Limb (tissue), 2 donors: ENCODE measurements around the gene CRYBA1.
"Not testable (repeated sequence)": the region's sequence is repeated elsewhere in the genome, so short reads cannot be mapped to it uniquely, and the experiment has no call there.

ENCODE experiments used
- DNase-seq, 2 donors: peaks; one replicate each; pipeline ENCODE4 v3.0.0-alpha.2; 2016; ENCODE audit errors: extremely low spot score in 2 of 2

Gene CRYBA1

DNA sequence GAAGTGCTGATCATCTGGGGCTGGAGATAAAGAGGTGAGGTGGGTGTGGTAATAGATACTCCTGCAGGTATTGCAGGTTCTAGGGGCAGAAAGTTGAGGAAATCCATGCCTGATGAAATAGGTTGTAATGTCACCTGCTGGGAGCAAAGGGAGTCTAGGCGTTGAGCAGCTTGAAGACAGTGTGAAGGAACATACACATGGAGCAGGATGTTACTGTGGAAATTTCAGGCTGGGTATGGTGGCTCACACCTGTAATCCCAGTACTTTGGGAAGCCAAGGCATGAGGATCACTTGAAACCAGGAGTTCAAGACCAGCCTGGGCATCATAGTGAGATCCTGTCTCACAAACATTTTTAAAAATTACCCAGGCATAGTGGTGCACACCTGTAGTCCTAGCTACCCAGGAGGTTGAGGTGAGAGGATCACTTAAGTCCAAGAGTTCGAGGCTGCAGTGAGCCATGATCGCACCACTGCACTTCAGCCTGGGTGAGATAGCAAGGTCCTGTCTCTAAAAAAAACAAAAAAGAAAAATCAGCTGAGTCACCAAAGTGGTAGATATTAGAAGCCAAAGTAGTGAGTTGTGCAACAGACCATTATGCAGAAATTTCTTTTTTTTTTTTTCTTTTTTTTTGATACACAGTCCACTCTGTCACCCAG is 9.1 kb upstream of the CRYBA1 start:
- no peak for DNase-seq

- DNase-seq = no peak
Measured at GRCh38 chr17:29238133-29238850, 8.4 kb upstream of the CRYBA1 start.

DNA sequence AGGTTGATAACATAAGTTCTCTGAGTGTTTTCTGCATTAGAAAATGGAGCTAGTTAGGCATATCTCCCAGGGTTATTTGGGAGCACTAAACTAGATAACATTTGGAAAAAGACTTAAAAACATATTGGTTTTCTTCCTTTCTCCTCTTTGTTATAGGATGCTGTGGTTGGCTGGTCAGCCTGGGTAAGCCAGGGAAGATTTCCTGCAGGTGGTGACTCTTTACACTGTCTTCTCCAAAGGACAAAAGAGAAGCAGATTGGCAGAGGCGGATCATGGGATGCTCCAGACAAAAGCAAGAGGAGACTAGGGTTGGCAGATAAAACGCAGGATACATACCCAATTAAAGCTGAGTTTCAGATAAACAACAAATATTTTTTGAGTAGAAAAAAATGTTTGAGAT is 6.2 kb upstream of the CRYBA1 start:
- DNase-seq = no peak

- no peak for DNase-seq
Measured at GRCh38 chr17:29240968-29241963, 5.4 kb upstream of the CRYBA1 start.

- DNase-seq = no peak
Measured at GRCh38 chr17:29242051-29242450, 4.6 kb upstream of the CRYBA1 start.

DNA sequence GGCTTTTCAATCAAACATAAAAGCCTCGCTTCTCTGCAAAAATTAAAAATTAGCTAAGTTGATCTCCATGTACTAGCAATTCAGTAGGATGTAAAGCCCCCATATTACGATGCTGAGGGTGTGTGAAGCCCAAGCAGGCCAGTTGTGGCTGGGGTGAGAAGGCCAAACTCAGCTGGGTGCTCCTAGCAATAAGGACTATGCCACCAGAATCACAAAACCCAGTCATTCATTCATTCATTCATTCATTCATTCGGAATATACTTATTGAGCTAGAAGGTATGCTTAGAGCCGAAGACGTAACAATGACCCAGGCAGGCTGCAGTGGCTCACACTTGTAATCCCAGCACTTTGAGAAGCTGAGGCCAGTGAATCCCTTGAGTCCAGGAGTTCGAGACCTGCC is 3.9 kb upstream of the CRYBA1 start:
- no peak for DNase-seq

DNA sequence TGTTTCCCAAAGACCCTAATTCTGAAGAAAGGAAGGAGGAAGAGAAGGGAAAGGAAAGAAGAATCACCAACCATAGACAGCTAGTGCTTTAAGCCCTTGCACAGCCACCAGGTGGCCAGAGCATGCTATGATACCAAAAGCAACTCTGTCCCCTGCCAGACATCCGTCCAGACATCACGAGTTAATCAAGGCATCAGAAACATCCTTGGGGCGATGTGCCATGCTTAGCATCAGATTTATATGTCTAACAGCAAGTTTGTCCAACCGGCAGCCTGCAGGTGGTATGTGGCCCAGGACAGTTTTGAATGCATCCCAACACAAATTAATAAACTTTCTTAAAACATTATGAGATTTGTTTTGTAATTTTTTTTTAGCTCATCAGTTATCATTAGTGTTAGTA is 2.9 kb upstream of the CRYBA1 start:
- no peak for DNase-seq

DNA sequence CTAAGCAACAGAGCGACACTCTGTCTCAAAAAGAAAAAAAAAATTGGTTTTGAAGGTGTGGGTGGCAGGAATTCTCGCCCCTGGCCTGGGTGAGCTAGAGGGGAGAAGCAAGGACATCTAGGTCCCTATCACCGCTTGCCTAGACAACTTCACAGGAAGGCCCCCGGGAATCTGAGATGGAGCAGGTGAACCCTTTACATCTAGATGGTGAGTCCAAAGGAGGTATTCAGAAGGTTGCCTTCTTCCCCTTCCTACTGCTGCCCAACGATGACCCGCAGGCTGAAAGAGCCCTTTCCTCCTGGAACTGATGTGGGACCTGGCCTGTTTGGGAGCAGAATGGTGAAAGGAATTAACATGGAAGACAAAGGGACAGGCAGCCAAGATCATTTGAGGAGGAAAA is 1.3 kb upstream of the CRYBA1 start:
- no peak for DNase-seq

- no peak for DNase-seq
Measured at GRCh38 chr17:29247219-29247618, 560 bp downstream of the CRYBA1 start.

- no peak for DNase-seq
Measured at GRCh38 chr17:29248845-29249244, 2.2 kb downstream of the CRYBA1 start.

DNA sequence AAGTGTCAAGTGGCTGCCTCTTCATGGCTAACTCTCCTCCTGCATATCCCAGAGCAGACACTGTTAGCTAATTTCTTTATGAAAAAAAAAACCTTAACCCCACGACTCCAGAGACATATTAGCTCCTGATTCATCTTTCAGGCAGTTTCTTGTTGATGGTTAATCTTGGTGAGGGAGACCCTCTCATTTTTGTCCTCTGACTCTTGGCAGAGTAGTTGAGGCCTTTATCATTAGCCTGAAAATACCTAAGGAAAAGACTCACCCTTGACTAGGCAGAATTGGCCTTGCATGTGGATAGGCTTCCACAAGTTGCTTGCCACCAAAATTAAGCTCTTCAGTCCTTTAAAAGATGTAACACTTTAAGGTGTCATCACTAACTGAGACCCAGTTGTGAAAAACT is 4.0 kb downstream of the CRYBA1 start:
- DNase-seq = no peak

- no peak for DNase-seq
Measured at GRCh38 chr17:29251184-29251583, 4.5 kb downstream of the CRYBA1 start.

- no peak for DNase-seq
Measured at GRCh38 chr17:29252101-29252791, 5.6 kb downstream of the CRYBA1 start.

- no peak for DNase-seq
Measured at GRCh38 chr17:29253037-29253436, 6.4 kb downstream of the CRYBA1 start.

- DNase-seq = no peak
Measured at GRCh38 chr17:29255926-29256522, 9.4 kb downstream of the CRYBA1 start.

DNA sequence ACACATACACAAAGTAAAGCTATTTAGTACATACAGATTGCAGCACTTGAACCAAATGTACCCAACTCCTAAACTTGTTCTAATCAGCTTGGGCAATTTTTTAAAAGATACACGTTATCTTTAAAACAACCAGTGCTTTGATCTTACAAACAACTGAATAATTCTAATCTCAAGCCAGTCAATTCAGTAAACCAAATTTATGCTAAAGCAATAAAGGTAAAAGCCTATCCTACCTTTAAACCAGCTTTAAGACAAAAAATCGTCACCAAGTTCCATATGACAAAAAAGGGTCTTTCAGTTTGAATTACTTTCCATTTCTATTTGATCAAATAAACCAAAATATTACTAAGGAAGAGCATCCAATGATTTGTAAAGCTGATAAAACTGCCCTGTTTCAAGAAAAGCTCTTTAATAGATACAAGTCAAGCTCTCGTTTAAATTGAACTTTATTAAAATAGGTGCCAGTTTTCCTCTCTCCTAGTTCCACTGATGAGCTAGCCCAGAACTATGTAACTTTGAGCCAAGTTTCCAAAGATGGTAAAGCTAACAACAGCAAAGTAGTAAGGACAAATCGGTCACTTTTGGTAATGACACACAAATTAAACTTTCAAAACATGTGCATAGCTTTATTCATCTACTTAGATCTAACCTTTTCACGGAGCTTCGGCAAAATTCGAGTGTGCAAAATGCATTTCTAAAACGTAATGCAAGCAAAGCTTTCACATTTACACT is 10.2 kb downstream of the CRYBA1 start:
- no peak for DNase-seq

DNA sequence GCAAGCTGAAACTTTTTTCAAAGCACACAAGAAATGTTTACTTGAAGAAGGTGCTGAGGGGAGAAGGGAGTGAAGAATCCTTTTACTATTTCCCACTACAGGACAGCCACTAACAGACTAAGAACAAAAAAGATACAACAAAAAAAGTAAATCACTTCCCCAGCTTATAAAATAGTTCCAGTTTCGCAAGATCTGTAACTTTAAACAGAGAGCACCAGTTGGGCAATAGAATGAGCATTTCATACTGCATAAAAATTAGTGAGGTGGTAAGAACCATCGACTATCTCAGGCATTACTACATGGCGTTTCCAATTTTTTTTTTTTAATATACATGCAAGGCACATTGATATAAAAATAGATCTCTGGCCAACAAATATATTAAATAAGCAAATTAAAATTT is 11.1 kb downstream of the CRYBA1 start:
- no peak for DNase-seq

GRCh38 chr17:29263916-29264315 is 17.3 kb downstream of the CRYBA1 start:
- no peak for DNase-seq

DNA sequence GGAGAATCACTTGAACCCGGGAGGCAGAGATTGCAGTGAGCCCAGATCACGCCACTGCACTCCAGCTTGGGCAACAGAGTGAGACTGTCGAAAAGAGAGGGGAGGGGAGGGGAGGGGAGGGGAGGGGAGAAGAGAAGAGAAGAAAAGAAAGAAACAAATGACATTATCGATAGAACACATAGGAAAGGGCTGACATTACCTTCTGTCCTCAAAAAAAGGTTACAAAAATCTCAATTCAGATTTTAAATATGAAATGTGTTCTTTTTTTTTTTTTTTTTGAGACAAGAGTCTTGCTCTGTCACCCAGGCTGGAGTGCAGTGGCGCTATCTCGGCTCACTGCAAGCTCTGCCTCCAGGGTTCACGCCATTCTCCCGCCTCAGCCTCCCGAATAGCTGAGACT is 25.3 kb downstream of the CRYBA1 start:
- DNase-seq = not testable (repeated sequence)

GRCh38 chr17:29273924-29274323 is 27.3 kb downstream of the CRYBA1 start:
- DNase-seq = no peak
